GM23338 (cell line): ENCODE data around the gene CPEB3. TPM values are rescaled to one million over a fixed set of nuclear protein-coding genes. Genes with fewer than 3 reads are reported as not detected.

Source experiments
- ATAC-seq: fragments of 200-7000 bp; cut with Tn5 transposase; 3 replicates; pipeline ENCODE4 v1.9.1; 2020
- DNase-seq: peaks from one replicate; pipeline ENCODE4 v3.0.0-alpha.2; 2015; ENCODE audit warnings: low spot score
- H2AFZ ChIP-seq: fragments of 200-600 bp; sonication (generic); 2 replicates; pipeline ENCODE4 v1.8.0; 2016; ENCODE audit warnings: antibody characterized with exemption, mild to moderate bottlenecking, moderate library complexity
- H3F3A ChIP-seq: fragments of 200-600 bp; sonication (generic); replicated peaks from 2 replicates; pipeline ENCODE4 v1.8.0; 2017; ENCODE audit warnings: antibody characterized with exemption, mixed run types, low read depth
- H3K27ac ChIP-seq: fragments of 200-600 bp; sonication (generic); 2 replicates; pipeline ENCODE4 v1.6.1; 2016; ENCODE audit warnings: low read depth
- H3K27me3 ChIP-seq: fragments of 200-600 bp; sonication (generic); 2 replicates; pipeline ENCODE4 v1.8.0; 2016; ENCODE audit warnings: mild to moderate bottlenecking, mixed run types, moderate library complexity; ENCODE audit not compliant: insufficient read depth
- H3K36me3 ChIP-seq: fragments of 200-600 bp; sonication (generic); 2 replicates; pipeline ENCODE4 v1.8.0; 2016; ENCODE audit warnings: mild to moderate bottlenecking; ENCODE audit not compliant: insufficient read depth
- H3K4me1 ChIP-seq: fragments of 200-600 bp; sonication (generic); 2 replicates; pipeline ENCODE4 v1.8.0; 2016; ENCODE audit warnings: mild to moderate bottlenecking, moderate library complexity; ENCODE audit not compliant: insufficient read depth
- H3K4me2 ChIP-seq: fragments of 200-600 bp; sonication (generic); 2 replicates; pipeline ENCODE4 v1.7.1; 2017; ENCODE audit warnings: mixed run types
- H3K4me3 ChIP-seq: fragments of 200-600 bp; sonication (generic); 2 replicates; pipeline ENCODE4 v1.6.1; 2016; ENCODE audit warnings: mixed run types
- H3K79me2 ChIP-seq: fragments of 200-600 bp; sonication (generic); replicated peaks from 2 replicates; pipeline ENCODE4 v1.8.0; 2017; ENCODE audit warnings: mild to moderate bottlenecking; ENCODE audit not compliant: insufficient read depth
- H3K9me2 ChIP-seq: fragments of 200-600 bp; sonication (generic); 2 replicates; pipeline ENCODE4 v1.8.0; 2017; ENCODE audit not compliant: insufficient read depth
- H4K20me1 ChIP-seq: fragments of 200-600 bp; sonication (generic); replicated peaks from 2 replicates; pipeline ENCODE4 v1.8.0; 2017; ENCODE audit warnings: mild to moderate bottlenecking; ENCODE audit not compliant: insufficient read depth
- H3K27ac Mint-ChIP-seq: 2 replicates; pipeline ENCODE4 v1.8.0; 2020; ENCODE audit warnings: inconsistent platforms, mild to moderate bottlenecking, moderate library complexity, mixed read lengths
- H3K27me3 Mint-ChIP-seq: 3 replicates; pipeline ENCODE4 v1.8.0; 2022; ENCODE audit warnings: low read depth, mild to moderate bottlenecking, moderate library complexity, mixed read lengths, inconsistent platforms; ENCODE audit not compliant: insufficient read depth, poor library complexity
- H3K36me3 Mint-ChIP-seq: 3 replicates; pipeline ENCODE4 v1.8.0; 2021; ENCODE audit warnings: low read depth, mild to moderate bottlenecking, inconsistent platforms, moderate library complexity, mixed read lengths
- H3K4me1 Mint-ChIP-seq: 3 replicates; pipeline ENCODE4 v1.8.0; 2020; ENCODE audit warnings: mild to moderate bottlenecking, inconsistent platforms, mixed read lengths
- H3K4me3 Mint-ChIP-seq: 3 replicates; pipeline ENCODE4 v1.8.0; 2021; ENCODE audit warnings: moderate library complexity, mild to moderate bottlenecking, inconsistent platforms, mixed read lengths
- H3K9me3 Mint-ChIP-seq: 3 replicates; pipeline ENCODE4 v1.8.0; 2020; ENCODE audit warnings: moderate library complexity, mild to moderate bottlenecking, inconsistent platforms, mixed read lengths
- CREB1 ChIP-seq: fragments of 250-450 bp; sonication (Bioruptor Pico); IDR thresholded peaks from 2 replicates; pipeline ENCODE4 v1.5.0; 2020; ENCODE audit warnings: low read depth, mild to moderate bottlenecking, moderate library complexity
- CTCF ChIP-seq, 2 experiments: fragments of 200-600 bp in 1 of 2; sonication (generic) in 1 of 2; conservative IDR thresholded peaks; 2 replicates each; pipeline versions ENCODE4 v1.5.1 to v1.6.1; 2016 to 2017; ENCODE audit warnings: antibody characterized with exemption in 2 of 2, low read depth in 2 of 2, mild to moderate bottlenecking in 2 of 2, moderate library complexity in 1 of 2
- ETS1 ChIP-seq: IDR thresholded peaks from 2 replicates; pipeline ENCODE4 v1.6.1; 2016; ENCODE audit warnings: antibody characterized with exemption
- EZH2 ChIP-seq: fragments of 200-600 bp; sonication (generic); IDR thresholded peaks from one replicate; pipeline ENCODE4 v1.8.0; 2017; ENCODE audit warnings: antibody characterized with exemption, mild to moderate bottlenecking, low read depth; ENCODE audit not compliant: unreplicated experiment
- EZH2phosphoT487 ChIP-seq: fragments of 200-600 bp; sonication (generic); IDR thresholded peaks from one replicate; pipeline ENCODE4 v1.8.1; 2018; ENCODE audit warnings: antibody characterized with exemption; ENCODE audit not compliant: unreplicated experiment
- JUNB ChIP-seq: IDR thresholded peaks from one replicate; pipeline ENCODE4 v1.6.1; 2016; ENCODE audit warnings: antibody characterized with exemption; ENCODE audit not compliant: unreplicated experiment
- NANOG ChIP-seq: IDR thresholded peaks from 2 replicates; pipeline ENCODE4 v1.6.1; 2016; ENCODE audit warnings: antibody characterized with exemption, borderline replicate concordance
- POLR2AphosphoS5 ChIP-seq: IDR thresholded peaks from 2 replicates; pipeline ENCODE4 v1.6.1; 2016; ENCODE audit warnings: antibody characterized with exemption, low read depth
- REST ChIP-seq: IDR thresholded peaks from one replicate; pipeline ENCODE4 v1.6.1; 2018; ENCODE audit warnings: antibody characterized with exemption; ENCODE audit not compliant: unreplicated experiment
- STAT1 ChIP-seq: IDR thresholded peaks from one replicate; pipeline ENCODE4 v1.6.1; 2016; ENCODE audit warnings: antibody characterized with exemption; ENCODE audit not compliant: unreplicated experiment
- ZNF114 ChIP-seq: fragments of 250-450 bp; sonication (Bioruptor Pico); IDR thresholded peaks from 2 replicates; pipeline ENCODE4 v1.5.0; 2020; ENCODE audit warnings: mild to moderate bottlenecking, moderate library complexity
- ZNF331 ChIP-seq: fragments of 250-450 bp; sonication (Bioruptor Pico); IDR thresholded peaks from 2 replicates; pipeline ENCODE4 v1.5.0; 2020; ENCODE audit warnings: low read depth, mild to moderate bottlenecking, moderate library complexity
- polyA plus RNA-seq: library from polyadenylated mRNA; unstranded; fragments of >200 nt; fragmentation: Nextera tagmentation; extraction: Ambion mirVana; gene quantifications from 2 replicates; pipeline ENCODE4 v1.2.1, GENCODE V29; 2016
- total RNA-seq: library from RNA; depleted of rRNA; stranded (reverse); fragments of >200 nt; shearing (Covaris generic); gene quantifications from 2 replicates; pipeline ENCODE4 v1.2.3, GENCODE V29; 2014

Gene CPEB3
- total and polyA plus RNA-seq, 2 experiments from 2014 or later = 0.74 to 1.9 TPM

GRCh38 chr10:92011560-92012214, 279.2 kb downstream of the CPEB3 start:
- H3K4me1 ChIP-seq = no peaks in the 10 kb centered on the region
- H3K4me3 ChIP-seq = no peak overlapping the region
- no peaks in the 10 kb centered on the region for H3K9me2 ChIP-seq
- Mint-ChIP-seq H3K36me3 (peaks cover 48% of the 10 kb centered on the region), H3K4me1 (no peaks in the 10 kb centered on the region), H3K27ac (no peak overlapping the region), H3K27me3 (no peaks in the 10 kb centered on the region), H3K9me3 (no peaks in the 10 kb centered on the region), H3K4me3 (no peak overlapping the region)
- H4K20me1 ChIP-seq = no peaks in the 10 kb centered on the region; the same call in 1 of the 2 replicates
- no peak overlapping the region for H3K27ac ChIP-seq
- TF ChIP-seq CTCF (conservative IDR thresholded peaks at IDR 0.05; ENCODE audit: low read depth in 2 of 2) (no peak), EZH2 (no peak), STAT1 (no peak), ZNF331 (CRISPR knock-in tag) (no peak), POLR2AphosphoS5 (no peak), NANOG (no peak), ETS1 (no peak), CREB1 (CRISPR knock-in tag) (no peak), ZNF114 (CRISPR knock-in tag) (no peak), EZH2phosphoT487 (no peak), JUNB (no peak)
- H2AFZ ChIP-seq = no peak overlapping the region
- no peaks in the 10 kb centered on the region for H3K79me2 ChIP-seq
- H3K36me3 ChIP-seq = peaks cover 40% of the 10 kb centered on the region
- no peak overlapping the region for H3K4me2 ChIP-seq
- H3K27me3 ChIP-seq = no peaks in the 10 kb centered on the region
- H3F3A ChIP-seq = no peaks in the 10 kb centered on the region
- ATAC-seq = no peak
- DNase-seq = no peak

- Histone ChIP-seq H3K9me2 (no peaks in the 10 kb centered on the region), H3K36me3 (peaks cover 31% of the 10 kb centered on the region), H4K20me1 (no peaks in the 10 kb centered on the region; the same call in 1 of the 2 replicates), H3K4me1 (no peaks in the 10 kb centered on the region), H3K4me3 (no peak overlapping the region), H2AFZ (no peak overlapping the region), H3F3A (no peaks in the 10 kb centered on the region), H3K27ac (peak overlapping the region; percentile 57; the same call in 1 of the 2 replicates), H3K79me2 (no peaks in the 10 kb centered on the region), H3K4me2 (no peak overlapping the region), H3K27me3 (no peaks in the 10 kb centered on the region)
- DNase-seq (no peak), ATAC-seq (no peak)
- Mint-ChIP-seq H3K4me1 (no peaks in the 10 kb centered on the region), H3K4me3 (no peak overlapping the region), H3K9me3 (no peaks in the 10 kb centered on the region), H3K36me3 (peaks cover 49% of the 10 kb centered on the region), H3K27ac (no peak overlapping the region), H3K27me3 (no peaks in the 10 kb centered on the region)
- TF ChIP-seq ZNF331 (CRISPR knock-in tag) (no peak), POLR2AphosphoS5 (no peak), EZH2phosphoT487 (no peak), NANOG (no peak), STAT1 (no peak), CREB1 (CRISPR knock-in tag) (no peak), EZH2 (no peak), ETS1 (no peak), REST (no peak)
Measured at GRCh38 chr10:92010047-92010735, 280.7 kb downstream of the CPEB3 start.
